ENCODE data around the gene WASF2.
"Not testable (repeated sequence)": the region's sequence is repeated elsewhere in the genome, so short reads cannot be mapped to it uniquely, and the experiment has no call there.

The WASF2 gene

DNA sequence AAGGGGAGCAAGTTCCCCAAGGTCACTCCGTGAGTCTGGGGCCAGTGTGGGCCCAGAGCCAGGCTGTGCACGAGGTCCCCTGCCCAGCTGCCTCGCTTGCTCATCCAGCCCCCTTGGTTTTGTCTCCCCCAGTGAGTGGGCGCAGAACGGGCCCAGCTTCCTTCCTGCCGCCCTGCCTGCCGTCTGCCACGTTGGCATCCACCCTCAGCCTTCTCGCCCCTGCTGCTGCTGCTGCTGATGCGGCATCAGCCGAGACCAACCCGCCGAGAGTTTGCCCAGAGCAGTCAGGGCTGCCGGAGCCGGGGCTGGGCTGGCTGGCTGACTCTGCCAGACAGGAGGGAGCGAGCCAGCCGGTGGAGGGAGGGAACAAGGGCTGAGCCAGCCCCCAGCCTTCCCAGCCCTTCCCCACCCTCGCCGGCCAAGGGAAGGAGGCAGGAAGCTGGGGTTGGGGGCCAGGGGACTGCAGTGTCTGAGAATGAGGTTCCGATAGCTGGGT, 31.4 kb upstream of the WASF2 start:
- peak; percentile 17 to 42 for DNase-seq

DNA sequence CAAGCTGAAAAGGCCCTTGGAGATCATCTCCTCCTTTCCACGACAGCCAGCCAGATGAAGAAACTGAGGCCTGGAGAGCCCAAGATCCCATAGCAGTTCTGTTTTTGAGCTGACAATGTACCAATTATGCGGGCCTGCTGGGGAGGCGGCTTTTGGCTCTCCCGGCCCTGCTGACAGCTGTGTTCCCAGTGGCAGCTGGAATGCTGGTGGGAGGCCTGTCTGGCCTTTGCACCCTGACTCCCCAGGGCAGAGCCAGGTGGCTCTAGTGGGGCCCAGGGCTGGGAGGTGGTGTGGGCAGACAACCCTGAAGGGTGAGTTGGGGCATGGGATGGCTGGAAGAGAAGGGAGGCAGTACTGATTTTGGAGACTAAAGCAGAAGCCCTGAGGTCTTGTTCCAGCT, 30.7 kb upstream of the WASF2 start:
- DNase-seq = no peak

DNA sequence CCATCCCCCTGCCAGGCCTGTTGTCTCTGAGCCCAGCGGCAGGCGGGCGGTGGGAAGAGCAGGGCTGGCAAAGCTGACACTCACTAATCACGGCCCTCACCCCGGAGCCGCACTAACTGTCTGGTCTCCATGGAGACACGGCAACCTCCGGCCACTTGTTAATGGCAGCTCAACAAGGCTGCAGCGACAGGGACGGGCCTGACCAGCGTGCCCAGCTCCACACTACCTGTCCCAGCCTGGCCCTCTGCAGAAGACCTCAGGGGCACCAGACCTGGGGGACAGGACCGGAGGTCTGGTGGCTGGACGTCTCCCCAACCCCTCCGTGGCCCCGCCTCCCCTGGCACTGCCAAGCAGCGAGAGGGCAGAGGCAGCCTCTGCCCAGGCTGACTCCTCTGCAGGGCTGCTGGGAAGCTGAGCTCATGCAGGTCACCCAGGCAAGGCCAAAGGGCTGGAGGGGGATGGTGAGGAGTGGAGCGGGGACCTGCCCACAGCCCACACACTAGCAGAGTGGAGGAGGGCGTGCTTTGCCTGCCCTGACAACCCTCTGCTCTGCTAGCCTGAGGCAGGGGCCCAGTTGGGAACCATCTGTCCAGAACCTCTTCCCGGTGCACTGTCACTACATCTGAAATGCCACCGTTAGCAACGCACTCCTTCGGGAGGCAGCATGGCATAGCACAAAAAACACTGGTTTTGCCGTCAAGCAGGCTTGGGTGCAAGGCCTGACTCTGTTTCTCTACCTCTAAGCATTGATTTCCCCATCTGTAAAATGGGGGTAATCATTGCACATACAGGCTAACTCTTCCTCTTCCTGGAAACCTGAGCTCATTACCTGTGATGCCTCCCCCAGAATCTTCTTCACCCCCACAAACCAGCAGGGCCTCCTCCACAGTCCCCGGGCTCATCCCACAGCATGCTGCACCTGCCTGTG, 29.6 kb upstream of the WASF2 start:
- no peak for DNase-seq

DNA sequence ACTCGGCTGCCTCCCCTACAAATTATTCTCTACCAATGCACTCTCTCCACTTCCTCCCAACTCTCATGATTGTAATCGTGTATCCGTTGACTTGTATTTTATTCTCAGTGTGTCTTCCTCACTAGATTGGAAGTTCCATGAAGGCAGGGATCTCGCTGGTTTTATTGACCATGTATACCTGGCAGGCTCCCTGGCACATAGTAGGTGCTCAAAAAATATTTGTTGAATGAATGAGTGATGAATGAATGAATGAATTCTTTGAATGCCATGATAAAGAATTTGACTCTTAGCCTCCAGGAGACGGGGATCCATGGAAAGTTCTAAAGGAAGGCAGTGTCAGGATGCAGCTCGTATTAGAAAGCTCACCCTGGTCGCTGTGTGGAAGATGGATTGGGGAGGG, 28.8 kb upstream of the WASF2 start:
- no peak for DNase-seq

DNA sequence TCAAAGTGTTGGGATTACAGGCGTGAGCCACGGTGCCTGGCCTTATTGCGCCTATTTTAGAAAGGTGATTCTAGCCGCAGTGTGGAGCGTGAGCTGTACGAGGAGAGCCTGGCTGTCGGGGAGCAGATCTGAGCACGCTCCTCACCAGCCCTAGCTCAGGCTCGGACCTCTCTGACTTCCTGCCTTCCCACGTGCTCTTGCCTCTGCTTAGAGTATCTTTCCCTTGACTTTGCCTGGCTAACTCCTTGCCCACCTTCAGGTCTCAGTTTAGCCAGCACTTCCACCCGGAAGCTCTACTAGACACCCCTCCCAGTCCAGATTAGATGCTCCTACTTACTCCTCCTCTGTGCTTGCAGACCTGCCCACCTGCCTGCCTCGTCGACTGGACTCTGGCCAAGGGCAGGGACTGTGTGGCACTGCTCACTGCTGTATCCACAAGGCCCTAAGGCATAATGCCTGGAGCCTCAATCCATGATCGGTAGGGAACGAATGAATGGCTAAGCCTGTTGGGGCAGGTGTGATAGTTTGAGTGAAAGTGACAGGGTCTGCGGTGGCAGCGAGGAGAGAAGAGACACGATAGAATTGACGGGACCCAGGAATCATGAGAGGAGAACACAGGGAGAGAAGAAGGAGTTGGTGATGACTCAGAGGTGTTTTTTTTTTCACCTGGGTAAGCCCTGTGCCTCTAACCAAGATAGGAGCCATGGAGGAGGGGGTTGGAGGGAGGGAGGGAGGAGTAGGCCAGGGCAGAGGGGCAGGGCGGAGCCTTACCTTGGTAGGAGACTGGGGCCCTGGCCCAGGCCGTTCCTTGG, 28.1 kb upstream of the WASF2 start:
- no peak for DNase-seq

DNA sequence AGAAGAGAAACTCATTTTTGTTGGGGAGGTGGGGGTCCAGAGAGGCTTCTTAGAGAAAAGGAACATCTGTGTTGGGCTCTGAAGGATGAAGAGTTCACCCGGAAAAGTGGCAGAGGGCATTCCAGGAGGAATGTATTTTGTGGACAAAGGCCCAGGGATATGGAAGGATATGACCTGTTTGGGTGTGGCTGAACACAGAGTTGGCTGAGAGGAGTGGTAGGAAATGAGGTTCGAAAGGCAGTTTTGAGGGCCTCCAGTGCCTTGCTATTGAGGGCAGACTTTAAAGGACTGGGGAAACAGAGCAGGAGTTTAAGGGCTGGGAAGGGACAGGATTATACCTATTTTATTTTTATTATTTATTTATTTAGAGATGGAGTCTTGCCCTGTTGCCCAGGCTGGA, 27.3 kb upstream of the WASF2 start:
- no peak for DNase-seq

DNA sequence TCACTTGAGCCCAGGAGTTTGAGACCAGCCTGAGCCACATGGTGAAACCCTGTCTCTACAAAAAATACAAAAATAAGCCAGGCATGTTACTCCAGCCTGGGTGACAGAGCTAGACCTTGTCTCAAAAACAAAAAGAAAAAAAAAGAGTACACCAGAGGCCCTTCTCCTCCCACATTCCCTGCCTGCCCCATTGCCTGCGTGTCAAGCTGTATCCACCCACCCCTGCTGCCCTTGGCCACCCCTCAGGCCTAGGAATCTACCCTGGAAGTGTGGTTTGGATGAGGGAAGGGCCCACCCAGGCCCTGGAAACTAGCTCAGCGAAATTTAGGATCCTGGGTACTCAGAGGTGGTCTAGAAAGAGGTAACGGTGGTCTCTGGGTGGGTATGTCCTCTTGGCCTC, 25.7 kb upstream of the WASF2 start:
- DNase-seq = no peak

DNA sequence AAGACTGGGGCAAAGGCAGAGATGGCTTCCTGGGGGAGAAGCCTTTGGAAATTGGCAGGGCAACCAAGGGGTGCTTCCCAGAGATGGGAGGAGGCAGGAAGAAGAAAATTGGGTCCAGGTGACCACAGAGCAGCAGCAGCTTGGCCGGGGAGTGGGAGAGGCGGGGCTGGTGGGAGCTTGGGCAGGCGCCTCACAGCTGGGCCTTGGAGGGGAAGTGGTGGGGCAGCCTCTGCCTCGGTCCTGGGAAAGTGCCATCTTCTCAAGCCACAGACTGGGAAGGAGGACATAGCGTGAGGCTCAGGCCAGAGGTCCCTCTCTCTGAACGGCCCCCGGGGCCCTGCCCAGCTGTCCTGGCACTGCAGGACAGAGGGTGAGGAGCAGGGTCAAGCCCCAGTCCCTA, 24.0 kb upstream of the WASF2 start:
- no peak for DNase-seq

DNA sequence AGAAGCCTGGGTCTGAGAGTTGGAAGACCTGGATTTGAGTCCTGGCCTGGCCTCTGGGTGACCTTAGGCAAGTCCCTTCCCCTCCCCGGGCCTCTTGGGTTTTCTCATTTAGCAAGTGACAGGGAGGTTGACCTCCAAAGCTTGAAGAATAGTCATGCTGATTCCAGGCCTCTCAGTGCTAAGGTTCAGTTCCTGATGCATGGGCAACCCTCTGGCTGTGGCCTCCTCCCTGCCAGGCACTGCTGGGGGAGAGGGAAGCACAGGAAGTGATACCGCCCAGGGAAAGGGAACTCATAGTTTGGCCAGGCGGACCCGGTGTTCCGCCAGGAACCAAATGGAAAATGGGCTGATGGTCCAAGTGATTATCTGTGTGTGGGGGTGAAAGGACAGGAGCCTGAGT, 23.6 kb upstream of the WASF2 start:
- no peak for DNase-seq

DNA sequence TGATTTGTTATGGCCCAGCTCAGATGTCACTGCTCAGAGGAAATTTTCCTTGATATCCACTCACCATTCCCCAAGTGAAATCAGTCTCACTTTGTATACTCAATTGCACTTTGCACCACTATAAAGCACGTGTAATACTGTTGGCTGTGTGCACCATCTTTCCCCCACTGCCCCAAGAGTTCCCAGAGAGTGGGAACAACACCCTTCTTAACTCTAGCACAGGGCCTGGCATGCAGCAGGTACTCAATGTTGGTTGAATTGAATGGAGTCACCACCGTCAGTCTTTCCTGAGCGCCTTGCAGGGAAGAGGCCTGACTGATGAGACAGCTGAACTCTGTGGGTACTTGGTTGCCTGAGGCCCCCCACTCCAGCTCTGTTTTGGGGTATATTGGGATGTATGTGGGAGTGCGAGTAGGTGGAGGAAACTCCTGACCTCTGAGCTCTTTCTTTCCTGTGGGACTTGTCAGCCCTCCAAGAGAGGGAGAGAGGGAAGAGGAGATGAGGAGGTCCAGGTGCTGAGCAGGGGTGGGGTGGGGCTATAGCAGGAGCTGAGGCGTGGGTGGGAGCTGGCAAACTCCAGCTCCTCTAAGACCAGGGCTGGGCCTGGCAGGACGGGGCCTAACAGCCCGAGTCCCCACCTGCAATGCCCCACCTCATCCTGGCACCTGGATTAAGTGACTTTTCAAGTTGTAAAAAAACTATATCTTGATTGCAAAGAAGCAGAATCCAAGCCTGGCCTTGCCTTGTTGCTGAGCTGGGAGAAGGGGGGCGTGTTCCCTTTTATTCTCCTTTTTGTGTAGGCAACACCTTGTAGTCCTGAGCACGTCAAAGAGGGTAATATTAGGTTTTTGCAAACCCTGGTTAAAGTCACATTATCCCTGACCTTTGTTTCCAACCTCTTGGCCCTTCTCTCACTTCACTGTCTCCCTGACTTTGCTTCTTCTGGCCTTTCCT, 19.4 kb upstream of the WASF2 start:
- no peak for DNase-seq

DNA sequence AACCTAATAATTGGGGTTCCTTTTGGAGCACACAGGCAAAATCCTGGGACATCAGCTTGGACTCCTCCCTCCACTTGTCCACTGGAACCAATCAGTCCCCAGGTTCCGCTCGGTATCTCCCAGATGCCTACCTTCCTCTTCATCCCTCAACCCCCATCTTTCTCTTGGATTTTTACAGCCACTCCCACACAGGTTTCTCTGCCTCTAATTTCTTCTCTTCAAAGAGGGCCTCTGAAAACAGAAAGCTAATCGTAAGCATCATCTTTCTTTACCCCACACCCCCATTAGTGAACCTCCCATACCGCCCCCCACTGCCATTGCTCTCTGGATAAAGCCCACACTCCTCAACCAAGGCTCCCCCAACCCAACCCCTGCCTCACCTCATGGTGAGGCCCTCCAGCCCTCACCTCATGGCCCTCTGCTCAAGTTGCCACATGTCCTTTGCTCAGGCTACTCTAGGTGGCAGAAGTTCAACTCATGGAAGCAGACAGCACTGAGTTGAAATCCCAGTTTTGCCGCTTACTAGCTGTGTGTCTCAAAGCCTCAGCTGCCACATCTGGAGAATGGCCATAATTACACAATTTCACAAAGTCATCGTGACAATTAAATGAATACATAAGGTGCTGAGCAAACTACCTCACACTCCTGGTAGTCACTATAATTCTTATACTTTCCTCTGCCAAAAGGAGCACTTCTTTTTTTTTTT, 18.1 kb upstream of the WASF2 start:
- DNase-seq = no peak

DNA sequence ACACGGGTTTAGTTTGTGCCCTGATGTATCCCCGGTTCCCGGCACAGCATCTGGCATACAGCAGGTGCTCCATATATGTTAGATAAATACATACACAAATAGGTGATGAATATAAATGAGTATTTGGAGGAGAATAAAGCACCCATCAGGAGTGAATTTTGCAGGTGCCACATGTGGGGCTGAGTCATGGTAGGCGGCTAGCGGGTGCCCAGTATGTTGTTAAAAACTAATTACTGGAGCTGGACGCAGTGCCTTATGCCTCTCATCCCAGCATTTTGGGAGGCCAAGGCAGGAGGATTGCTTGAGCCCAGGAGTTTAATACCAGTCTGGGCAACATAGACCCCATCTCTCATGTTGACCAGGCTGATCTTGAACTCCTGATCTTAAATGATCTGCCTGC, 16.7 kb upstream of the WASF2 start:
- DNase-seq = no peak

DNA sequence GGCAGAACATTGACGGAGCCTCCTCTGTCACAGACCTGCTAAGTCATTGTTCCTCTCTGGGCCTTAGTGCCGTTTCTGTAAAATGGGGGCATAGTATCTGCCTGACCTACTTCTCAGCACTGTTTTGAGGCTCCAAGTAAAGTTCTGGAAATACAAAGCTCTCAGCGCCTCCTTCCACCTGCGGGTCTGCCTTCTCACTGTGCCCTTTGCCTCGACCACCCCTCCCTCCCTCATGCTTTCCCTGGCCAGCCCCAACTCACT, 15.4 kb upstream of the WASF2 start:
- DNase-seq = no peak

DNA sequence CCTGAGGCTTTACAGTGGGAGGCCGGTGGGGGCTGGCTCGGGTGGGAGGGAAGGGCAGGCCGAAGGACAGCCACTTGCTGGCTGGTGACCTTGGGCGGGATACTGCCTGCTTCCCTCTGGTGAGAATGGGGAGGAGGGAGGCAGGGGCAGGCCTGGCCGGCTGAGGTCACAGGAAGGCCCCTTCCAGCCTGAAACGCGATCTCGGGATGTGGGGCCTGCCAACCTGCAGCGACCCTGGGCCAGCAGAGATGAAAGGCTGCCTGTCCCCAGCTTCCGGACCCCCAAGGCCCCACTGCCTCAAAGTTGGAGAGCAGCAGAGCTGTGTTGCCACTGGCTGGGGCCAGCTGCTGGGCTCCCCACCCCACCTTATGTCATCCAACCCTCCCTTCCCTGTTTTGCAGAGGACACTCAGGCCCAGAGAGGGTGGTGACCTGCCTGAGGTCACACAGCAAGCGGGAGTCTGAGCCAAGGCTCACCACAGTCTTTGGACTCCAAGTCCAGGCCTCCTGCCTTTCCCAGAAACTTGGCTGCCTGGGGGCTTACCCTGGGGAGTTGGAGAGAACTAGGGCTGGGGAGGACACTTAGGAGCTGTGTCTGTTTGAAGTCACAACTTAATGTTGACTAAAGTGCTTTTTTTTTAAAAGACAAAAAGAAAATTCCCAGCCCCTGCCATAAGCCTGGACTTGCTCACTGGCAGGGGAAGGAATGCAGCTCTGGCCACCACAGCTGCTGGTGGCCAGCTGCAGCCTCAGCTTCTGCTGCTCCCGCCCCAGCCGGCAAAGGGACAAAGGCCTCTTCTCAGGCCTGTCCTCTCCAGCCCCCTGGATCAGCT, 14.8 kb upstream of the WASF2 start:
- no peak for DNase-seq

DNA sequence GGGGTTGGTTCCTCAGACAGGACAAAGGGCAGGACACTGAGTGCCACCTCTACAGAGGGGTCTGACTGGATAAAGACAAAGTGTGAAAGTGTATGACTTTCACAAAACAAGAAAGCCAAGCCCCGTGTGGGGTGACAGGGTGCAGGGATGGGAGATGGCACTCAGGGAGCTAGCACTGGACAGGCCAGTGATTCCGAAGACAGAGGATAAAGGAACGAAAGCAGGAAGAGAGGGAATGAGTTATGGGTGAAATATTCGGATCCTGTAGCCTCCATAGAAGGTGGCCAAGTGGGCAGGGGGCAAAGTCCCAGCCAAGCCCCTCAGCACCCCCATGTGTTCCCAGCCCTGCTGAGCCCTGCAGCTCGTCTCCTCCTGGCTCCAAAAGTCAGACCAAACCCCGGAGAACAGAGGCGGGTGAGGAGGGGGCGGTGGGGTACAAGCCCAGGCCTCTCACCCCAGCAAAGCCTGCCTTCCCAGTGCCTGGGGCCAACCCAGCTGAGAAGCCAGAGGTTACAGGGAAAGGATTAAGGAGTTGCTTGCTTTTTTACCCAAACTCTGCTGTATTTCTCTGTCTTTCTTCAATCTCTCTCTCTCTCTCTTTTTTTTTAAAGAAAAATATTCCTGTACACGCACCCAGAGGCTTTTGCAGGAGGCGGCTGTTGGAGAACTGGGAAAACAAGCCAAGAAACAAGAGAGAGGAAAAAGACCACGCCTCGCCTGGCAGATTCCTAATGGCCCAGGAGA, 14.0 kb upstream of the WASF2 start:
- DNase-seq = no peak

DNA sequence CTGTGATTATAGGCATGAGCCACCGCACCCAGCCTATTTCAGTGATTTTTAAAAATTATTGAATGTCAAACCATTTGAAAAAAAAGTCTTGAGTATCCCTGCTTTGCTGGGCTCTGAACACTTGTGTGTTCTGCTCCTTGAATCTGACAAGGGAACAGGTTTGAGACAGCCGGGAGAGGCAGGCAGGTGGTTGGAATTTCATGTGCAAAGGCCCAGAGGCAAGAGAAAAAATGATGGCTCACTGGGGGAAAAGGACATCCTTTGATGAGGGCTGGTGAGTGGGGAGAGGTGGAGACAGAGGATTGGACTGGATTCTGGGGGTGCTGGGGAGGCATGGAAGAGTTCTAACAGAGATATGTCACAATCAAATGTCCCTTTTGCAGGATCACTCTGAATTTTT, 13.1 kb upstream of the WASF2 start:
- DNase-seq = no peak

DNA sequence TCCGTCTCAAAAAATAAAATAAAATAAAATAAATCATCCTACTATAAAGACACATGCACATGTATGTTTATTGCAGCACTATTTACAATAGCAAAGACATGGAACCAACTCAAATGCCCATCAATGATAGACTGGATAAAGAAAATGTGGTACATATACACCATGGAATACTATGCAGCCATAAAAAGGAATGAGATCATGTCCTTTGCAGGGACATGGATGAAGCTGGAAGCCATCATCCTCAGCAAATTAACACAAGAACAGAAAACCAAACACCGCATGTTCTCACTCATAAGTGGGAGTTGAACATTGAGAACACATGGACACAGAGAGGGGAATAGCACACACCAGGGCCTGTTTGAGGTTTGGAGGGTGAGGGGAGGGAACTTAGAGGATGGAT, 11.2 kb upstream of the WASF2 start:
- DNase-seq = not testable (repeated sequence)

DNA sequence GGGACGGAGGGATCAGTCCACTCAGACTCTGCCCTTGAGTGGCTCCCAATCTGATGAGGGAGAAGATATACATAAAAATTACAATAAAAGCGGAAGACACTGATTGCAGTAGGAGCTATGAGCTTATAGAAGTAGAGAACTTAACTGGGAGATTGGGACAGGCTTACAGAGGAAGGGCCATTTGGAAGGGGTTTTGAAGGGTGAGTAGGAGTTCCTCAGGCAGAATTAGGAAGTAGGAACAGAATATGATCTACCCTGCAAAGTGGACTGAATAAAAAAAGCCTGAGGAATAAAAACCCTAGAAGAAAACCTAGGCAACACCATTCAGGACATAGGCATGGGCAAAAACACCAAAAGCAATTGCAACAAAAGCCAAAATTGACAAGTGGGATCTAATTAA, 9.2 kb upstream of the WASF2 start:
- DNase-seq = no peak

DNA sequence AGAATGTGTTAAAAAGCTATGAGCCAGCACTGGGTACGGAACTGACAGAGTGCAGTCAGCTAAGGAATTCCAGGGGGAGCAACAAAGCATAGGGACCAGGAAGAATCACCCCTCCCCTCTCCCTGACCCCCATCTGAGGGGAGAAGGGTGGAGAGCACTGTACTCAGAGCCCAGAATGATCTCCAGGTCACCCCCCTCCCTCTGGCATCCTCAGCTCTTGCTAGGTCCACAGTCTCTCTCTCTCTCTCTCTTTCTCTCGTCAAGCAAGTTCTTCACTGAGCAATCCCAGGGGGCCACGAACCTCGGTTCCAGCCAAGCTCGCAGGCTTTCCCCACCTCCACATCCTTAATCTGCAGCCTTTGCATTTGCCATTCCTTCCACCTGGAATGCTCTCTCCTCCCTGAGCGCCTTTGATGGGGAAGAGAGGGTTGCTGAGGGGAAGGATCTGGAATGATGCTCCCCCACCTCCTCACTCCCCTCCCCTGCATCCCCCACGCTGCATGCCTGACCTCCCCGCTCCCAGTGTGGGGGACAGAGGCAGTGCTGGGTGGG, 6.7 kb upstream of the WASF2 start:
- DNase-seq = no peak

DNA sequence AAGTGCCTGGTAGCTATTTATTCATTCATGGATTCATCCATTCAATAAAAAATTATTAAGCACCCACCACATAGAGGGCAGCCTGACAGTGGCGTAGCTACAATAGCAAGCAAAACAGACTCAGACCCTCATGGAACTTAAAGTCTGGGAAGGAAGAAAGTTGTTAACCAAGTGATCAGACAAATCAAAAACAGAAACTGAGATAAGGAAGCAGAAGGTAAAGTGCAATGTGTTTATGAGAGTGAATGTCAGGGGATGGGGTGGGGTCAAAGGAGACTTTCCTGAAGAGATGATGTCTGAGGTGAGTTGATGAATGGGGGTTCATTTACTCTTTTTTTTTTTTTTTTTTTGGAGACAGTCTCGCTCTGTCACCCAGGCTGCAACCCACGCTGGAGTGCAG, 2.8 kb upstream of the WASF2 start:
- DNase-seq = no peak
